Activated B cell treated with CpG ODN at 0.5 μM for 24 hours (primary cell): Measurements from ENCODE around the gene MBLAC1. TPM values are rescaled to one million over a fixed set of nuclear protein-coding genes. Genes with fewer than 3 reads are reported as not detected.
A peak's percentile ranks its signal among the peaks of the same experiment; 100 is the strongest.
"Not testable (repeated sequence)": the region's sequence is repeated elsewhere in the genome, so short reads cannot be mapped to it uniquely, and the experiment has no call there.

Source experiments
- ATAC-seq: fragments of 200-7000 bp; cut with Tn5 transposase; one replicate; pipeline ENCODE4 v1.10.0; 2021; ENCODE audit warnings: low read depth, mild to moderate bottlenecking, moderate library complexity
- CTCF ChIA-PET: fragments of 350-600 bp; sonication (Branson Sonifier 250); formaldehyde crosslinking; loops from one replicate; lab custom pipeline; 2021; ENCODE audit warnings: antibody characterized with exemption; lab: Charles Lee
- POLR2A ChIA-PET: fragments of 350-600 bp; sonication (Branson Sonifier 250); formaldehyde crosslinking; loops from one replicate; lab custom pipeline; 2021; ENCODE audit warnings: antibody characterized with exemption; lab: Charles Lee
- DNase-seq: peaks from one replicate; pipeline ENCODE4 v3.0.0; 2022
- H3K27ac Mint-ChIP-seq: one replicate; pipeline ENCODE4 v1.8.0; 2020; ENCODE audit warnings: mixed read lengths
- H3K27me3 Mint-ChIP-seq: one replicate; pipeline ENCODE4 v1.8.0; 2021; ENCODE audit warnings: mixed read lengths
- H3K36me3 Mint-ChIP-seq: one replicate; pipeline ENCODE4 v1.8.0; 2021; ENCODE audit warnings: low read depth, mixed read lengths
- H3K4me1 Mint-ChIP-seq: one replicate; pipeline ENCODE4 v1.8.0; 2021; ENCODE audit warnings: mixed read lengths
- H3K4me3 Mint-ChIP-seq: one replicate; pipeline ENCODE4 v1.8.0; 2020; ENCODE audit warnings: mild to moderate bottlenecking, mixed read lengths
- H3K9me3 Mint-ChIP-seq: one replicate; pipeline ENCODE4 v1.8.0; 2020; ENCODE audit warnings: mixed read lengths
- intact Hi-C: fragments of 100-400 bp; cut with micrococcal nuclease; formaldehyde crosslinking; loops from one replicate; pipeline ENCODE4 v1.15.1; 2024
- total RNA-seq: library from RNA; stranded (reverse); gene quantifications from 2 replicates; pipeline ENCODE4 v1.2.3, GENCODE V29; 2022
- TF ChIP-seq, protein P1 (sequence below): fragments of 200-600 bp; IDR thresholded peaks from one replicate; pipeline ENCODE4 v1.8.0; 2022; ENCODE audit warnings: antibody characterized with exemption, mild to moderate bottlenecking

The MBLAC1 gene
- total RNA-seq, 1 donor from 2014 or later = 2.2 TPM

DNA sequence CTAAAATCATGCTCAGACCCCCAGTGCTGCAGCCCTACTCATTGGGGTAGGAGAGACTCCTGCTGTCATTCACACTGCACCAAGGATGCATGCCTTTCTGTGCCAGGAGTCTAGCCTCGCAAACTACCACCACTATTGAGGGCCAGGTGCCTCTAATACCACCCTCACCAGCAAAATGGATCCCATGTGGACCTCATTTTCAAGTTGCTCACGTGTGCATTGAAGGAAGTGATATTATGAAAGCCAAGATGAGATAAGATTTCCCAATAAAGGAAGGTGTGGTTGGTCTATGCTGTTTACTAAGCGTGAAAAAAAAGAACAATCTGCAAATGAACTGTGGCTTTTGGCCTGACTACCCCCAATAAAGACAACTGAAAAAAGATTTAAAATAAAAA lies 14.8 kb downstream of the MBLAC1 start:
- CTCF ChIA-PET = interaction anchor here (1.4 kb wide), 1 partner anchor 11 kb away, joined by 3 read pairs; no protein-coding TSS in a partner anchor

DNA sequence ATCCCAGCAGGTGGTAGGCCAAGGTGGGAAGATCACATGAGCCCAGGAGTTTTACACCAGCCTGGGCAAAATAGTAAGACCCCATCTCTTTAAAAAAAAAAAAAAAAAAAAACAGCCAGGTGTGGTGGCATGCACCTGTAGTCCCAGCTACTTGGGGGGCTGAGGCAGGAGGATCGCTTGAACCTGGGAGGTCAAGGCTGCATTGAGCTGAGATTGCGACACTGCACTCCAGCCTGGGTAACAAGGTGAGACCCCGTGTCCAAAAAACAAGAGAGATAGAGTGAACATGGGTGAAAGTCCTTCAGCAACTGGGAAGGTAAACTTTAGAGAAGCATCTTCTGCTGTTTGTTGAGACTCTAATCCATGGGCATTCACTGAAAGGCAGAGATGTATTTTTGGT lies 15.7 kb downstream of the MBLAC1 start:
- Mint-ChIP-seq H3K4me1 (peaks cover 25% of the 10 kb centered on the region), H3K36me3 (no peaks in the 10 kb centered on the region), H3K27ac (no peak overlapping the region), H3K9me3 (no peaks in the 10 kb centered on the region), H3K4me3 (no peak overlapping the region), H3K27me3 (no peaks in the 10 kb centered on the region)
- DNase-seq (no peak), ATAC-seq (no peak)
- CTCF ChIA-PET = interaction anchor here (0.7 kb wide), 1 partner anchor 9 kb away, joined by 3 read pairs; no protein-coding TSS in a partner anchor
- intact Hi-C loops = no loop called here
- TF ChIP-seq, protein P1, sequence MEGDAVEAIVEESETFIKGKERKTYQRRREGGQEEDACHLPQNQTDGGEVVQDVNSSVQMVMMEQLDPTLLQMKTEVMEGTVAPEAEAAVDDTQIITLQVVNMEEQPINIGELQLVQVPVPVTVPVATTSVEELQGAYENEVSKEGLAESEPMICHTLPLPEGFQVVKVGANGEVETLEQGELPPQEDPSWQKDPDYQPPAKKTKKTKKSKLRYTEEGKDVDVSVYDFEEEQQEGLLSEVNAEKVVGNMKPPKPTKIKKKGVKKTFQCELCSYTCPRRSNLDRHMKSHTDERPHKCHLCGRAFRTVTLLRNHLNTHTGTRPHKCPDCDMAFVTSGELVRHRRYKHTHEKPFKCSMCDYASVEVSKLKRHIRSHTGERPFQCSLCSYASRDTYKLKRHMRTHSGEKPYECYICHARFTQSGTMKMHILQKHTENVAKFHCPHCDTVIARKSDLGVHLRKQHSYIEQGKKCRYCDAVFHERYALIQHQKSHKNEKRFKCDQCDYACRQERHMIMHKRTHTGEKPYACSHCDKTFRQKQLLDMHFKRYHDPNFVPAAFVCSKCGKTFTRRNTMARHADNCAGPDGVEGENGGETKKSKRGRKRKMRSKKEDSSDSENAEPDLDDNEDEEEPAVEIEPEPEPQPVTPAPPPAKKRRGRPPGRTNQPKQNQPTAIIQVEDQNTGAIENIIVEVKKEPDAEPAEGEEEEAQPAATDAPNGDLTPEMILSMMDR = no peak
- POLR2A ChIA-PET = no interaction called here

More for the DNA sequence above, 14.8 kb downstream of the MBLAC1 start:
- no peak for DNase-seq
- no peaks in the 10 kb centered on the region for H3K9me3 Mint-ChIP-seq
- H3K36me3 Mint-ChIP-seq = no peaks in the 10 kb centered on the region
- no peak for ATAC-seq
- no peak overlapping the region for H3K27ac Mint-ChIP-seq
- H3K4me3 Mint-ChIP-seq = no peak overlapping the region
- POLR2A ChIA-PET = no interaction called here
- no peaks in the 10 kb centered on the region for H3K27me3 Mint-ChIP-seq
- TF ChIP-seq, protein P1 = no peak
- intact Hi-C loops = no loop called here
- H3K4me1 Mint-ChIP-seq = peaks cover 25% of the 10 kb centered on the region

DNA sequence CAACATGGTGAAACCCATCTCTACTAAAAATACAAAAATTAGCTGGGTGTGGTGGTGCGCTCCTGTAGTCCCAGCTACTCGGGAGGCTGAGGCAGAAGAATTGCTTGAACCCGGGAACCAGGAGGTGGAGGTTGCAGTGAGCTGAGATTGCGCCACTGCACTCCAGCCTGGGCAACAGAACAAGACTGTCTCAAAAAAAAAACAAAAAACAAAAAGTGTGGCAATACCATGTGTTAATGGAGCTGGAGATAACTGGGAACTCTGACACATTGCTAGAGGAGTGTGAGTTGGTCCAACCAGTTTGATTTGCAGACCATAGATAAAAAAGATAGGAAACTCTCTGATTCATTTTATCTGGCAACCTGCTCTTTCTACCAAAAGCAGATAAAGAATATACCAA lies 19.6 kb downstream of the MBLAC1 start:
- ChIA-PET CTCF (interaction anchor here (1.2 kb wide), 1 partner anchor 14 kb away, joined by 5 read pairs; no protein-coding TSS in a partner anchor), POLR2A (interaction anchor here (0.5 to 2.9 kb wide), 8 partner anchors 8 to 766 kb away, joined by 3 to 31 read pairs (median 4); partner anchors contain the start of genes AP4M1, GPC2 and STAG3)
- DNase-seq, H3K27ac Mint-ChIP-seq, intact Hi-C loops, H3K27me3 Mint-ChIP-seq, ATAC-seq, H3K4me3 Mint-ChIP-seq, H3K9me3 Mint-ChIP-seq: not testable (repeated sequence)
- H3K36me3 Mint-ChIP-seq = peaks cover 12% of the 10 kb centered on the region
- H3K4me1 Mint-ChIP-seq = peaks cover 30% of the 10 kb centered on the region

DNA sequence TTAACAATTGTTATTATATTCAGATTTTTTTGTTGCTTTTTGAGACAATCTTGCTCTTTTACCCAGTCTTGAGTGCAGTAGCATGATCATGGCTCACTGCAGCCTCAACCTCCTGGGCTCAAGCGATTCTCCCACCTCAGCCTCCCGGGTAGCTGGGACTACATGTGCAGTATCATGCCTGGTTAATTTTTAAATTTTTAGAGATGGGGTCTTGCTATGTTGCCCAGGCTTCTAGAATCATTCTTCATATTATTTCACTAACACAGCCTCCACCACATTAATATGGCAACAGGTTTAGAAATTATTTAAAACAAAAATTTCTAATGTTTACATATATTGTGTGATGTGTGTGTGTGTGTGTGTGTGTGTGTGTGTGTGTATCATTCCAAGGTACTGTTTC lies 20.5 kb downstream of the MBLAC1 start:
- no peak overlapping the region for H3K27ac Mint-ChIP-seq
- peaks cover 18% of the 10 kb centered on the region for H3K36me3 Mint-ChIP-seq
- no peaks in the 10 kb centered on the region for H3K27me3 Mint-ChIP-seq
- ChIA-PET CTCF (interaction anchor here (1.1 to 1.2 kb wide), 2 partner anchors 14 to 18 kb away, joined by 3 read pairs; no protein-coding TSS in a partner anchor), POLR2A (interaction anchor here (0.6 to 3.2 kb wide), 7 partner anchors 9 to 738 kb away, joined by 3 to 31 read pairs (median 13); partner anchors contain the start of genes BUD31, GPC2, MBLAC1 and PDAP1)
- DNase-seq = no peak
- no peaks in the 10 kb centered on the region for H3K9me3 Mint-ChIP-seq
- no peak for ATAC-seq
- TF ChIP-seq, protein P1 = no peak
- H3K4me3 Mint-ChIP-seq = no peak overlapping the region
- intact Hi-C loops = no loop called here
- H3K4me1 Mint-ChIP-seq = peaks cover 35% of the 10 kb centered on the region

DNA sequence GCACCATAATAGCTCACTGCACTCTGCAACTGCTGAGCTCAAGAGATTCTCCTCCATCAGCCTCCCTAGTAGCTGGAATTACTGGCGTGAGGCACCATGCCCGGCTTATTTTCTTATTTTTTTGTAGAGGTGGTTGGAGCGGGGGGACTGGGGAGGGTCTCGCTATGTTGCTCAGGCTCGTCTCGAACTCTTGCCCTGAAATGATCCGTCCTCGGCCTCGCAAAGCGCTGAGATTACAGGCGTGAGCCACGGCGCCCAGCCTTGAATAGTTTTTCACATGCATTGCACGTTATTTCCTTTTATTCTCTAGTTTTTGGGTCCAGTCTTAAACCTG lies 21.4 kb downstream of the MBLAC1 start:
- TF ChIP-seq, protein P1 = no peak
- Mint-ChIP-seq H3K4me1 (peaks cover 43% of the 10 kb centered on the region), H3K36me3 (peaks cover 26% of the 10 kb centered on the region), H3K27me3 (no peaks in the 10 kb centered on the region), H3K9me3 (no peaks in the 10 kb centered on the region), H3K4me3 (peak overlapping the region; percentile 100), H3K27ac (peak overlapping the region; percentile 99)
- ChIA-PET POLR2A (interaction anchor here (0.6 to 3.2 kb wide), 37 partner anchors 8 to 1126 kb away, joined by 3 to 57 read pairs (median 5); partner anchors contain the start of genes AP4M1, BUD31, FBXO24 and GAL3ST4), CTCF (interaction anchor here (1.0 to 1.3 kb wide), 5 partner anchors 15 to 52 kb away, joined by 3 to 5 read pairs (median 4); no protein-coding TSS in a partner anchor)
- peak; percentile 0 for ATAC-seq
- DNase-seq = no peak
- intact Hi-C loops = loop anchor here (1.0 to 2.0 kb wide), 8 partner anchors 10 to 281 kb away; partner anchors contain the start of genes GPC2, MEPCE, STAG3 and TRAPPC14
